ENCODE results near the gene ACOT11.

DNA sequence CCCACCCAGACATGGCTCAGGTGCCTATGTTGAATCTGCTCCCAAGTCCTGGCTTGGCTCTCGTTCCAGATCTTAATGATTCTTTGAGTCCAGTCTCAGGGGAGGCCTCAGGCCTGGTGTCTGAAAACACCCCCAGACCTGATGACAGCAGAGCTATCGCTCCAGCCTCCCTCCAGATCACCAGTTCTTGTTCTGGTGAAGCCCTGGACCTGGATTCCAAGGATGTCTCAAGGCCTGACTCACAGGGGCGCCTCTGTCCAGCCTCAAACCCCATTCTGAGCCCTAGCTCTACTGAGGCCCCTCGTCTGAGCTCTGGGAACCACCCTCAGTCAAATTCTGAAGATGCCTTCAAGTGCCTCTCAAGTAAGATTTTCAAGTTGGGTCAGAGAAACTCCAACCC is 105.0 kb downstream of the ACOT11 start:
- TF ChIP-seq CTCF (IDR thresholded peaks at IDR 0.05) (no peak), EP300 (IDR thresholded peaks at IDR 0.05) (no peak)

All from sigmoid colon (tissue), 4 donors.